ENCODE data around the gene ADAM33. TPM values are rescaled to one million over a fixed set of nuclear protein-coding genes. Genes with fewer than 3 reads are reported as not detected.
A peak's percentile ranks its signal among the peaks of the same experiment; 100 is the strongest.

Gene ADAM33, protein sequence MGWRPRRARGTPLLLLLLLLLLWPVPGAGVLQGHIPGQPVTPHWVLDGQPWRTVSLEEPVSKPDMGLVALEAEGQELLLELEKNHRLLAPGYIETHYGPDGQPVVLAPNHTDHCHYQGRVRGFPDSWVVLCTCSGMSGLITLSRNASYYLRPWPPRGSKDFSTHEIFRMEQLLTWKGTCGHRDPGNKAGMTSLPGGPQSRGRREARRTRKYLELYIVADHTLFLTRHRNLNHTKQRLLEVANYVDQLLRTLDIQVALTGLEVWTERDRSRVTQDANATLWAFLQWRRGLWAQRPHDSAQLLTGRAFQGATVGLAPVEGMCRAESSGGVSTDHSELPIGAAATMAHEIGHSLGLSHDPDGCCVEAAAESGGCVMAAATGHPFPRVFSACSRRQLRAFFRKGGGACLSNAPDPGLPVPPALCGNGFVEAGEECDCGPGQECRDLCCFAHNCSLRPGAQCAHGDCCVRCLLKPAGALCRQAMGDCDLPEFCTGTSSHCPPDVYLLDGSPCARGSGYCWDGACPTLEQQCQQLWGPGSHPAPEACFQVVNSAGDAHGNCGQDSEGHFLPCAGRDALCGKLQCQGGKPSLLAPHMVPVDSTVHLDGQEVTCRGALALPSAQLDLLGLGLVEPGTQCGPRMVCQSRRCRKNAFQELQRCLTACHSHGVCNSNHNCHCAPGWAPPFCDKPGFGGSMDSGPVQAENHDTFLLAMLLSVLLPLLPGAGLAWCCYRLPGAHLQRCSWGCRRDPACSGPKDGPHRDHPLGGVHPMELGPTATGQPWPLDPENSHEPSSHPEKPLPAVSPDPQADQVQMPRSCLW
- 10 to 100 TPM in 1 of 3 donors, 1 to 10 TPM in 2; 6.4 to 86.6 (median 9.7) TPM for total RNA-seq
- long read RNA-seq, donor 1, partial matches to known transcripts, result 62 of 150 reads
- long read RNA-seq, donor 1, other reads (novel, unspliced or antisense), result 83 of 150 reads
- long read RNA-seq, donor 2, partial matches to known transcripts, result 0 of 1 reads
- long read RNA-seq, donor 2, other reads (novel, unspliced or antisense), result 1 of 1 reads

DNA sequence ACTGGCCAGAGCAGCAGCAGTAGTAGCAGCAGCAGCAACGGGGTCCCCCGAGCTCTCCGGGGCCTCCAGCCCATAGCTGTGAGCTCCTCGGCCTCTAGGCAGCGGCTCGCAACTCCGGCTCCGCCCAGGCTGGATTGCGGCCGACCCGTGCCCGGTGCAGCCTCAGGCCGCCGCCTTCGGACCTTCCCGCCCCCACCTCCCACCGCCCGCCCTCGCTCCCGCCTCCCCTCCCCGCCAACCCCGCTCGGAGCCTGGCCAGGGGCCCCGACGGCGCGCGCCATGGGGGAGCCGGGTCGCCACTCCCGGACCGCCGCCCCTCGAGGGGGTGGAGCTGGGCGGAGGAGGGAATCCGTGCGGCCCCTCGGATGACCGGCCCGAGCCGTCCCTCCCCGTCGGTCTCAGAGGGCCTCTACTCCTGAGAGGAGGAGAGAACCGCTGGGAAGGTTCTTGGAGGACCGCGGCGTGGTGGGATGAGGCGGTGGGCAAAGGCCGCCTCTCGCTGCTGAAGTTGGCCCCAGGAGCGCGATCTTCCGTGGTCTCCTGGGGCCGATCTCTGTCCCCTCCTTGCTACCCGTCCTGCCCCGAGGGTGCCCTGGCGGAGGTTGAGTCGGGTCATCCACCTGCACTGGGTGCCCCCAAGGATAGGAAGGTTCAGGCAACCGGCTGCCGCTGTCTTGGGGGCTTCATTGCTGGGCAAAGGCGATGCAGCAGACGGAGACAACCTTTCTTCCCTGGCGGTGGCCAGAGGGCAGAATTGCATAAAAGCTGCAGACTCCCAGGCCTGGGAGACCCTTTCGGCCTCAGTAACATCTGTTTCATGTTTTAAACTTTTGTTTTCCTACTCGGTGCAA lies at the start of gene ADAM33:
Gene ADAM33 (minus strand): TSS at position 80 of the 851 bp plus-strand sequence. CDS start 6 bp downstream, at position 74.
- intact Hi-C loops (cut with DNase I, micrococcal nuclease), result no loop called here
- Histone ChIP-seq H3K36me3 (ENCODE audit: low read depth) (no peaks in the 10 kb centered on the region), H3K4me3 (no peak within 1 kb of the TSS), H3K9me3 (no peaks in the 10 kb centered on the region), H3K4me1 (ENCODE audit: low read depth) (no peaks in the 10 kb centered on the region)
- ATAC-seq (peak; percentile 32), DNase-seq (peak in 1 of 3 donors; percentile 49)
- TF ChIP-seq, protein P1, sequence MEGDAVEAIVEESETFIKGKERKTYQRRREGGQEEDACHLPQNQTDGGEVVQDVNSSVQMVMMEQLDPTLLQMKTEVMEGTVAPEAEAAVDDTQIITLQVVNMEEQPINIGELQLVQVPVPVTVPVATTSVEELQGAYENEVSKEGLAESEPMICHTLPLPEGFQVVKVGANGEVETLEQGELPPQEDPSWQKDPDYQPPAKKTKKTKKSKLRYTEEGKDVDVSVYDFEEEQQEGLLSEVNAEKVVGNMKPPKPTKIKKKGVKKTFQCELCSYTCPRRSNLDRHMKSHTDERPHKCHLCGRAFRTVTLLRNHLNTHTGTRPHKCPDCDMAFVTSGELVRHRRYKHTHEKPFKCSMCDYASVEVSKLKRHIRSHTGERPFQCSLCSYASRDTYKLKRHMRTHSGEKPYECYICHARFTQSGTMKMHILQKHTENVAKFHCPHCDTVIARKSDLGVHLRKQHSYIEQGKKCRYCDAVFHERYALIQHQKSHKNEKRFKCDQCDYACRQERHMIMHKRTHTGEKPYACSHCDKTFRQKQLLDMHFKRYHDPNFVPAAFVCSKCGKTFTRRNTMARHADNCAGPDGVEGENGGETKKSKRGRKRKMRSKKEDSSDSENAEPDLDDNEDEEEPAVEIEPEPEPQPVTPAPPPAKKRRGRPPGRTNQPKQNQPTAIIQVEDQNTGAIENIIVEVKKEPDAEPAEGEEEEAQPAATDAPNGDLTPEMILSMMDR (IDR thresholded peaks at IDR 0.05), result no peak

DNA sequence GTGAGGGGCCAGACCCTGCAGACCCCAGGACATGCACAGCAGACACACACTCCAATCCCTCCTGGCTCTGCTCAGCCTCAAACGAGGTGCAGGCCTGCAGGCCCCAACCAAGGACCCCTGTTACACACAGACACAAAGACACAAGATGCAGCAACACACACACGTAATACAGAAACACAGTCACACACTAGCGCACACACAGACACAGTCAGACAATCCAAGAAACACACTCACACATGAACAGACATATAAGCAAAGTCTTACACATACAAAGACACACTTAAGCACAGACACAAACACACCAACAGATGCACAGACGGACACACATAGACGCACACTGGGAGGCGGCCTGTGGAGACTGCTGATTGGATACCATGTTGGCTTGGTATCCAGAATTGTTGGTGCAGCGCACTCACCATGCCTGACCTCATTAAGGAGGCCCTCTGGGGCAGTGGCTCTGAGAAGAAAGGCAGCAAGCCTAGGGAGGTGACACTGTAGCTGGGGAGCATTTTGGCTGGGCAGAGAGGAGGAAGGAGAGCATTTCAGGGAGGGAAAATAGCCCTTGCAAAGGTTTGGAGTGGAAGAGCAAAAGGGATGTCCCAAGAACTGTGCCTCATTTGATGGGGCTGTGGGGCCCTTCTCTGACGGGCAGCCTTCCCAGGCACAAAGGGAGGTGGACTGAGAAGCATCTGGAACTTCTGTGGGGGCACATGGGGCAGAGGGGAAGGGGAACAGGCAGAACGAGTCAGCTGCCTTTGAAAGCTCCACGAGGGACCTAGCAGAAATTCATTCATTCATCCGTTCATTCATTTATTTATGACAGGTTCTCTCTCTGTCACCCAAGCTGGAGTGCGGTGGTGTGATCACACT lies 49.2 kb upstream of the ADAM33 start:
- no peak for ATAC-seq
- H3K9me3 ChIP-seq, result no peaks in the 10 kb centered on the region
- TF ChIP-seq, protein P1 (IDR thresholded peaks at IDR 0.05), result no peak

DNA sequence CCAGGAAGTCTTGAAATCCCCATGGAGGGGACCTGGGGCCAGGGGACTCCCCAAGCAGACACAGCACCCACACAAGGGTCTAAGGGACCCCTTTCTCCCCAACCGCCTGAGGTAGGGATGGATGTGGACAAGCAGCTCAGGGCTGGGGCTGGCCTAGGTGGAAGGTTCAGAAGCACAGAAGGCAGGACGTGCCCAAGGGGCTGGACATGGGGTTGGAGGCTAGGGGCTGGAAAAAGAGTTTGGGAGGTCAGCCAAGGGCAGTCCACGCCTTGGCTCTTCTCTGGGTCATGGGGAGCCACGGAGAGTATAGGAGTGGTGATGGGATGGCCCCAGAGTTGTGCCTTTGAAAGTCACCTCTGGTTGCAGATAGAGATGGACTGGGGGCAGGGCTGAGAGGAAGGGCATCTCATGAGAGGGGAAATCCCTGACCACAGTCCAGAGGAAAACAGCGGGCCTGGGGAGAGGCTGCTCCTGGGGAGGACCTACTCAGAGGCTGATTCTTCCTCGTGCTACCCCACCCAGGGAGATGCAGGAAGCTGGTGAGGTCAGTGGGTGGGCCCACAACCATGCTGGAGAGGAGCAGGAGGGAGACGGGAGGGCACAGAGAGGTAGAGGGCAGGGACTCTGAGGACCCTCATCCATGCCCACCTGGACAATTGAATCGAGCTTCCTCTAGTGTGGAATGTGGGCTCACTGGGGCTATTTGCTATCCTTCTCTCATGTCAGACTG lies 48.2 kb upstream of the ADAM33 start:
- Histone ChIP-seq H3K36me3 (ENCODE audit: low read depth) (no peaks in the 10 kb centered on the region), H3K4me1 (ENCODE audit: low read depth) (peaks cover 7% of the 10 kb centered on the region), H3K9me3 (no peaks in the 10 kb centered on the region), H3K4me3 (no peak overlapping the region)
- DNase-seq (peak in 1 of 3 donors; percentile 15), ATAC-seq (no peak)
- TF ChIP-seq, protein P1 (IDR thresholded peaks at IDR 0.05), result no peak
- intact Hi-C loops (cut with DNase I, micrococcal nuclease), result no loop called here

More for the DNA sequence above, 49.2 kb upstream of the ADAM33 start:
- intact Hi-C loops (cut with DNase I, micrococcal nuclease), result no loop called here
- Histone ChIP-seq H3K4me1 (ENCODE audit: low read depth) (peaks cover 7% of the 10 kb centered on the region), H3K4me3 (no peak overlapping the region), H3K36me3 (ENCODE audit: low read depth) (no peaks in the 10 kb centered on the region)
- DNase-seq, result peak in 1 of 3 donors; percentile 7

DNA sequence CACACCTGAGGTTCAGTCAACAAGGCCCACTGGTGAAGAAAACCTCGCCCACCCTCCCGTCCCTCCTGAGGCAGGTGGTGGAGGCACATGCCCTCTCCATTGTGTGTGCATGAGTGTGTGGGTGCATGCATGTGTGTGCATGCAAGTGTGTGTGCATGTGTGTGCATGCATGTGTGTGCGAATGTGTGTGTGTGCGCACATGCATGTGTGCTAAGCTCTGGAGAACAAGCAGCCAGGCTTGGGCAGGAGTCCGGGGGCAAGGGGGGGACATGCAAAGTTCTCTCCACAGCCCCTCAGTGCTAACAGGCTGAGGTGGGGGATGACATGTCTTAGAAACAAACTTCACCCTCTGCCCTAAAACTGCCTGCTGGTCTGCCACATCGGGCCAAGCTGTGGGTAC lies 47.6 kb upstream of the ADAM33 start:
- TF ChIP-seq, protein P1 (IDR thresholded peaks at IDR 0.05), result no peak
- no peaks in the 10 kb centered on the region for H3K9me3 ChIP-seq
- no peaks in the 10 kb centered on the region for H3K36me3 ChIP-seq (ENCODE audit: low read depth)
- H3K4me1 ChIP-seq (ENCODE audit: low read depth), result peaks cover 5% of the 10 kb centered on the region
- no peak overlapping the region for H3K4me3 ChIP-seq
- intact Hi-C loops (cut with DNase I, micrococcal nuclease), result no loop called here
- ATAC-seq, result no peak
- peak in 1 of 3 donors; percentile 19 for DNase-seq
